B cell (primary cell): ENCODE results near the gene CTIF.

Experiments
- EZH2 ChIP-seq: IDR thresholded peaks from 2 replicates; pipeline ENCODE4 v1.6.1; 2012; ENCODE audit warnings: borderline replicate concordance, low read depth, mild to moderate bottlenecking, moderate library complexity, low read length; ENCODE audit not compliant: insufficient read depth, poor library complexity, severe bottlenecking
- TF ChIP-seq, protein P1 (sequence below): fragments of 200-600 bp; IDR thresholded peaks from one replicate; pipeline ENCODE4 v1.8.0; 2022; ENCODE audit warnings: antibody characterized with exemption, mild to moderate bottlenecking

DNA sequence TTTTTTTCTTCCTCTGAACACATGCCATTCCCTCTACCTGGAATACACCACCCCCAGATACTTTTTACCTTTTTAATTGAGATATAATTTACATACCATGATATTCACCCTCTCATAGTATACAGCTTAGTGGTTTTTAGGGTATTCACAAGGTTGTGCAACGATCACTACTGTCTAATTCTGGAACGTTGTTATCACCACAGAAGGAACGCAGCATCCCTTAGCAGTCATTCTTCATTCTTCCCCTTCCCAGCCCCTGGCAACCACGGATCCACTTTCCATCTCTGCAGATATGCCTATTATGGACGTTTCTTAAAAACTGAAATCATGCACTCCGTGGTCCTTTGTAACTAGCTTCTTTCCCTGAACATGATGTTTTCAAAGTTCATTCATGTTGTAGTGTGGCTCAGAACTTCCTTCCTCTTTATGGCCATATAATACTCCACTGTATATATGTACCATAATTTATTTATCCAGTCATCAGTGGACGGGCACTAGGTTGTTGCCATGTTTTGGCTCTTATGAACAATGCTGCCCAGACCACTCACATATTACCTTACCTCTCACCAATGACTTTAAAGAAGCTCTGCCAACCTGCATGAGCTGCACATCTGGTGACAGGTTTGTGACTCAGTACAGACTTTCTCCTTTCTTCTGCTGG, 168.9 kb downstream of the CTIF start:
- TF ChIP-seq, protein P1, sequence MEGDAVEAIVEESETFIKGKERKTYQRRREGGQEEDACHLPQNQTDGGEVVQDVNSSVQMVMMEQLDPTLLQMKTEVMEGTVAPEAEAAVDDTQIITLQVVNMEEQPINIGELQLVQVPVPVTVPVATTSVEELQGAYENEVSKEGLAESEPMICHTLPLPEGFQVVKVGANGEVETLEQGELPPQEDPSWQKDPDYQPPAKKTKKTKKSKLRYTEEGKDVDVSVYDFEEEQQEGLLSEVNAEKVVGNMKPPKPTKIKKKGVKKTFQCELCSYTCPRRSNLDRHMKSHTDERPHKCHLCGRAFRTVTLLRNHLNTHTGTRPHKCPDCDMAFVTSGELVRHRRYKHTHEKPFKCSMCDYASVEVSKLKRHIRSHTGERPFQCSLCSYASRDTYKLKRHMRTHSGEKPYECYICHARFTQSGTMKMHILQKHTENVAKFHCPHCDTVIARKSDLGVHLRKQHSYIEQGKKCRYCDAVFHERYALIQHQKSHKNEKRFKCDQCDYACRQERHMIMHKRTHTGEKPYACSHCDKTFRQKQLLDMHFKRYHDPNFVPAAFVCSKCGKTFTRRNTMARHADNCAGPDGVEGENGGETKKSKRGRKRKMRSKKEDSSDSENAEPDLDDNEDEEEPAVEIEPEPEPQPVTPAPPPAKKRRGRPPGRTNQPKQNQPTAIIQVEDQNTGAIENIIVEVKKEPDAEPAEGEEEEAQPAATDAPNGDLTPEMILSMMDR: no peak
- no peak for TF ChIP-seq EZH2
